Measurements from ENCODE around the gene CYB5R2. TPM values are rescaled to one million over a fixed set of nuclear protein-coding genes. Genes with fewer than 3 reads are reported as not detected.

CYB5R2 gene
- polyA plus RNA-seq, 1 experiment, result 7.3 TPM

GRCh38 chr11:7619322-7619721 is 54.0 kb downstream of the CYB5R2 start:
- no peak for DNase-seq (ENCODE audit: low read depth, low spot score)
- no peak overlapping the region for H3K27ac ChIP-seq (ENCODE audit: low read depth, low read length)
- ChIA-PET CTCF (interaction anchor here (1.2 to 1.5 kb wide), 2 partner anchors 48 kb away, joined by 4 to 6 read pairs; no protein-coding TSS in a partner anchor), POLR2A (no interaction called here)
- H3K27me3 ChIP-seq (ENCODE audit: control insufficient read depth, insufficient read depth, low read length), result no peaks in the 10 kb centered on the region
- H3K9me3 ChIP-seq (ENCODE audit: control insufficient read depth, insufficient read depth, low read length), result no peaks in the 10 kb centered on the region
- TF ChIP-seq CTCF (IDR thresholded peaks at IDR 0.05; ENCODE audit: low read depth, low read length), result no peak
- no peak overlapping the region for H3K4me3 ChIP-seq (ENCODE audit: low read depth, low read length)

GRCh38 chr11:7617032-7617431 is 56.3 kb downstream of the CYB5R2 start:
- no peak overlapping the region for H3K4me3 ChIP-seq (ENCODE audit: low read depth, low read length)
- no peaks in the 10 kb centered on the region for H3K9me3 ChIP-seq (ENCODE audit: control insufficient read depth, insufficient read depth, low read length)
- POLR2A ChIA-PET, result no interaction called here
- TF ChIP-seq CTCF (IDR thresholded peaks at IDR 0.05; ENCODE audit: low read depth, low read length), result no peak
- CTCF ChIA-PET, result interaction anchor here (0.6 kb wide), 1 partner anchor 576 kb away, joined by 3 read pairs; no protein-coding TSS in a partner anchor
- no peak overlapping the region for H3K27ac ChIP-seq (ENCODE audit: low read depth, low read length)
- no peak for DNase-seq (ENCODE audit: low read depth, low spot score)
- H3K27me3 ChIP-seq (ENCODE audit: control insufficient read depth, insufficient read depth, low read length), result no peaks in the 10 kb centered on the region

Other genes with a start within 250 kb of the CYB5R2 start
- 0.10 and 0.21 TPM in 2 replicates for gene OLFML1, start 188.0 kb downstream of the CYB5R2 start, polyA plus RNA-seq (2011; rRNA removed)
- gene PPFIBP2, start 159.5 kb downstream of the CYB5R2 start, polyA plus RNA-seq (2011; rRNA removed), result 4.1 and 7.0 TPM in 2 replicates
- gene OVCH2, start 33.0 kb upstream of the CYB5R2 start, polyA plus RNA-seq (2011; rRNA removed), result 0.10 and 0.47 TPM in 2 replicates
- not detected in 2 replicates for gene OR5P2, start 123.4 kb upstream of the CYB5R2 start, polyA plus RNA-seq (2011; rRNA removed)
- gene OR5P3, start 157.3 kb upstream of the CYB5R2 start, polyA plus RNA-seq (2011; rRNA removed), result not detected in 2 replicates

Measured in AG04450 (cell line).